HG02852 (cell line): ENCODE data around the gene COPG1.
A peak's percentile ranks its signal among the peaks of the same experiment; 100 is the strongest.

Source experiments
- ATAC-seq: cut with Tn5 transposase; IDR thresholded peaks from one replicate; pipeline ENCODE4 v1.9.1; 2021; ENCODE audit warnings: mild to moderate bottlenecking, moderate library complexity; ENCODE audit not compliant: unreplicated experiment

Gene COPG1

GRCh38 chr3:129312671-129313414, 63.4 kb downstream of the COPG1 start:
- no peak for ATAC-seq

- ATAC-seq: no peak
Measured at GRCh38 chr3:129313415-129313664, 63.9 kb downstream of the COPG1 start.

GRCh38 chr3:129313665-129314385, 64.4 kb downstream of the COPG1 start:
- no peak for ATAC-seq

- ATAC-seq: no peak
Measured at GRCh38 chr3:129314386-129315222, 65.2 kb downstream of the COPG1 start.

- no peak for ATAC-seq
Measured at GRCh38 chr3:129315223-129315997, 66.0 kb downstream of the COPG1 start.

- no peak for ATAC-seq
Measured at GRCh38 chr3:129315998-129316247, 66.5 kb downstream of the COPG1 start.

GRCh38 chr3:129316248-129317013, 67.0 kb downstream of the COPG1 start:
- peak; percentile 36 for ATAC-seq

GRCh38 chr3:129317014-129317771, 67.8 kb downstream of the COPG1 start:
- ATAC-seq: no peak

GRCh38 chr3:129317848-129318247, 68.4 kb downstream of the COPG1 start:
- no peak for ATAC-seq

- no peak for ATAC-seq
Measured at GRCh38 chr3:129318921-129319320, 69.5 kb downstream of the COPG1 start.

GRCh38 chr3:129320261-129320660, 70.9 kb downstream of the COPG1 start:
- ATAC-seq: no peak

- ATAC-seq: no peak
Measured at GRCh38 chr3:129320825-129321487, 71.5 kb downstream of the COPG1 start.

- ATAC-seq: no peak
Measured at GRCh38 chr3:129321887-129322286, 72.5 kb downstream of the COPG1 start.

- no peak for ATAC-seq
Measured at GRCh38 chr3:129323651-129324294, 74.4 kb downstream of the COPG1 start.

GRCh38 chr3:129324855-129325254, 75.4 kb downstream of the COPG1 start:
- ATAC-seq: no peak

- ATAC-seq: no peak
Measured at GRCh38 chr3:129325383-129325782, 76.0 kb downstream of the COPG1 start.

GRCh38 chr3:129326138-129326537, 76.7 kb downstream of the COPG1 start:
- no peak for ATAC-seq

GRCh38 chr3:129326595-129326994, 77.2 kb downstream of the COPG1 start:
- ATAC-seq: no peak
